T47D (cell line): ENCODE data around the gene FRY.
"Not testable (repeated sequence)": the region's sequence is repeated elsewhere in the genome, so short reads cannot be mapped to it uniquely, and the experiment has no call there.

Source experiments
- DNase-seq, 2 experiments: peaks; one replicate each; pipeline versions ENCODE4 v3.0.0 to v3.0.0-alpha.2; 2011 to 2012; ENCODE audit warnings: low read depth in 1 of 2, low spot score in 1 of 2
- JUND ChIP-seq: IDR thresholded peaks from 2 replicates; pipeline ENCODE4 v1.6.1; 2012; ENCODE audit warnings: low read depth
- in situ Hi-C: cut with HindIII; loops from 2 replicates; pipeline ENCODE4 v1.10.0; 2016; ENCODE audit warnings: low sequenced_read_pairs, low pct_unique_long_range_greater_than_20kb

The FRY gene

DNA sequence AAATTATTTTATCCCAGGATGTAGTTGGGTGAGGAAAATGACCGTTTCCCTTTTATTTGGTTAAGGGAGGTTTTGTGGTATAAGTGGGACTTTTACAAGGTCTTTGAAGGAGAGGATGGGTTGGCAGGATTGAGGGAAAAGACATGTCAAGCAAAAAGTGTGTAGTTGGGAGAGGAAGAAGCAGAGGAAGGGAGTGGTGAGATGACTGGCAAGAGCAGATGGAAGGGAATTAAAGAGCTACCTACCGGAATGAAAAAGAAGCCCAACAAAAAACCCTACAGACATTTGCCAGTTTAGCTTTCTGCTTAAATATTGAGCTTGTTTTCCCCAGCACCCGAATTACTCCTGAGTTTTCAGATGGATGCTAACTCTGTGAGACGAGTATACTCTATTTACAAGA lies 19.6 kb downstream of the FRY start:
- TF ChIP-seq JUND = no peak
- no peak for DNase-seq
- in situ Hi-C loops = no loop called here

DNA sequence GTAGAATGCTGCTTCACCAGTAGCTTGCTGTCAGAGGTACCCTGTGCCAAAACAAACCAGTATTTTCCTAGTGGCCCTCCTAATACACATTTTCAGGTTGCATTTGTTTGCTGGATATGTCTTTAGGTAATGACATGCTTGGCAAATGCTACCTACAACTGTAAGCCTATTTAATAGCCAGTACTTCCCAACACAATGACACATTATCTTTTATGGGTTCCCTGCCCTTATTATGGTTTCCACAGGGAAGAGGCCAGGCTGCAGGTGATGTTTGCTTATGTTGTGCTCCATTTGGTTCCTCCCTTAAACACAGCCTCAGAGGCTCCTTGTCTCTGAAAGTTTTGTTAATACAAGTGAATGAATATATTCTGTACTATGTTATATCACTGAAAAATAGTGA lies 24.7 kb downstream of the FRY start:
- DNase-seq = no peak
- in situ Hi-C loops = no loop called here
- TF ChIP-seq JUND = no peak

DNA sequence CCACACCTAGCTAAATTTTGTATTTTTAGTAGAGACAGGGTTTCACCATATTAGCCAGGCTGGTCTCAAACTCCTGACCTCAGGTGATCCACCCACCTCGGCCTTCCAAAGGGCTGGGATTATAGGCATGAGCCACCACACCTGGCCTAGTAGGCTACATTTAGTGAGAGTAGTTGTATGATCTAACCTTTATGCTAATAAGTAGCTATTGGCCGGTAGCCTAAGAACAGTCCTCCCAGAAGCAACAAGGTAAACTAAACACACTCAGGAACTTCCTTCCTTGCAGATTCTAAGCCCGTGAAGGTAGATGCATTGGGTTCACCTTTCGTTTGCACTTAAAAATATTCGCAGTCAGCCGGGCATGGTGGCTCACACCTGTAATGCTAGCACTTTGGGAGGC lies 25.8 kb downstream of the FRY start:
- in situ Hi-C loops, DNase-seq: not testable (repeated sequence)

DNA sequence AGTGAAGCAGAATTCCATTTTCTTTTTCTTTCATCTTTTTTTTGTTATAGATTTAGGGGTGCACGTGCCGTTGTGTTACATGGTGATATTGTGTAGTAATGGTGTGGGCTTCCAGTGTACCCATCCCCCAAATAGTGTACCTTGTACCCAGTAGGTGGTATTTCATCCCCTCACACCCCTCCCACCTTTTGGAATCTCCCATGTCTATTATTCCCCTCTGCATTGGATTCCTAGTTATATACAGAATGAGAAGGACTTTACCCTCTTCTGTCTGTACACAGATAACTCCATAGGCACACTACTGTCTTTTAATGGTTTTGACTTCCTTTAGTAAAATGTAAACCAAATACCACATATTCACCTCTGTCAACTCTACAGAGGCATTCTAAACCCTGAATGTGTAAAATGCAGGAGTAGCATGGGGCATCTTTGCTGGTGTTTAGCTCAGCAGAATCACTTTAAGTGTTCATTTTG lies 28.0 kb downstream of the FRY start:
- no peak for DNase-seq
- in situ Hi-C loops = no loop called here
- no peak for TF ChIP-seq JUND

DNA sequence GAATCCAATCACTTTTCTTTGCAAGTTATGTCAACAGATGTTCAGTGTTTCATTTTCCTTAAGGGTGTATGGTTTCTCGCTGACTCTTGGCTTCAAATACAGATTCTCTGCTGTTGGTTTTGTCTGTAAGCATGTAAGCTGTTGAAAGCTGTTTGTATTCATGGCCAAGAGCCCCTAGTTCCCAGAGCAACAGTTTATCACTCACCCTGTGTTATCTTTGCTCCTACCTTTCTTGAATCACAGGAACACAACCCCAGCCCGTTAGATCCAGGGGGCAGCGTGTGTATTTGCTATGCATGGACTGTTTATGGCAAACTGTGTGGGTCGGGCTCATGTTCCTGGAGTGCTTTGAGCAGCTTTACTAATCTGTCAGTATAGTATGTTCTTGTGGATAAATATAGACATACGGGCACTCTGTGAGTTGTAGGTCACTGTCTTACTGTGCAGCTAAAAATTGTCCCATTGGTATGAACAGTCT lies 28.9 kb downstream of the FRY start:
- DNase-seq = no peak
- no peak for TF ChIP-seq JUND
- in situ Hi-C loops = no loop called here

GRCh38 chr13:32063619-32064233 lies 32.2 kb downstream of the FRY start:
- in situ Hi-C loops = no loop called here
- TF ChIP-seq JUND = no peak
- DNase-seq = no peak

DNA sequence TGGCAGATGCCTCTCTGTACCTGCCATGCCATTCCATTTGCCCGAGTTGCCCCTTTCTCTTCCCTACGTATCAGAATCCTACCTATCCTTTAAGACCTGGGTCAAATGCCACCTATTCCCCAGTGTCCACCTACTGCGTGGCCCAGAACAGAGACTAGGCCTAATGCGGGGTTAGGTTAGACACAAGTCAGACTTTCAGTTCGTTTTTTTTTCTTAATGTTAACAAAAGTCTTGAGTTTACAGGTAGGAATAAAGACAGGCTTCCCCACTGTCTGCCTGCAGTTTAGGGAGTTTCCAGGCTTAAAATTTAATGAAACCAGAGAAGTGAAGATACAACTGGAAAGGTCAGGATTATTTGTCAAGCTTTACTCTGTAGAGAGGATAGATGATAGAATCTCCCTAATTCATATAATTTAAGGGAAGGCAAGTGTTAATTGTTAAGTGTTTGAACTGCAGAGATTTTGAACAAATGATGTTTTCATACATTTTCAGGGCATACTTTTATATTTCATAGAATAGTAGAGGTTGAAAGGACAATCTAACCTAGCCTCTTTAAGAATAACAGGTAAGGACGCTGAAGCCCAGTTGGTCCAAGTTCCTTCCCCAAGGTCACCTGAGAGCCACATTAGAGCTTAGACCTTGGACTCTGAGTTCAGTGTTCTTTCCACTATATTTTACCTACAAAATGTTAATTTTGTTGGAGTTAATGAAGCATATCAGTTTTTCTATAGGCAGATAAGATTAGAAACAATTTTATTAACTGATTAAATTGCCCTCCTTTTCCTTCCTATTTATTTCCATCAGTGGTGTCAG lies 35.8 kb downstream of the FRY start:
- in situ Hi-C loops = no loop called here
- DNase-seq = no peak
- no peak for TF ChIP-seq JUND

DNA sequence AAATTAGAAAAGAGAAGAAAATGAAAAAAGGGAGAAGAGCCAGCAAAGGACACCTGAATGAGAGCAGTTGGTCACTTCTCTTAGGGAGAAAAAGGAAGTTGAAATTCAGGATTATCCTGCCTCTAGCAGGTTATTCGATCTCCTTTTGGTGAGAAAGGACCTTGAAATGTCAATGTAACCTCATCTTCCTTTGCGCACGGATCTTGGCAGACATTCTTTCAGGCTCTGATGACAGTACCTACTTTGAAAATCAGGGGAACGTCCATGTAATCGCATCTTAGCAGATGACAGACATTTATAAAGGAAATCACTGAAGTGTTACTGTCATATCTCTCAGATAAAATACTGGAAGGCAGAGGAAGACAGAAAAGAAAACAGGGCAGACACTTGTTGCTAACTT lies 36.7 kb downstream of the FRY start:
- in situ Hi-C loops = no loop called here
- no peak for TF ChIP-seq JUND
- DNase-seq = peak in 1 of 2 experiments; percentile 57

DNA sequence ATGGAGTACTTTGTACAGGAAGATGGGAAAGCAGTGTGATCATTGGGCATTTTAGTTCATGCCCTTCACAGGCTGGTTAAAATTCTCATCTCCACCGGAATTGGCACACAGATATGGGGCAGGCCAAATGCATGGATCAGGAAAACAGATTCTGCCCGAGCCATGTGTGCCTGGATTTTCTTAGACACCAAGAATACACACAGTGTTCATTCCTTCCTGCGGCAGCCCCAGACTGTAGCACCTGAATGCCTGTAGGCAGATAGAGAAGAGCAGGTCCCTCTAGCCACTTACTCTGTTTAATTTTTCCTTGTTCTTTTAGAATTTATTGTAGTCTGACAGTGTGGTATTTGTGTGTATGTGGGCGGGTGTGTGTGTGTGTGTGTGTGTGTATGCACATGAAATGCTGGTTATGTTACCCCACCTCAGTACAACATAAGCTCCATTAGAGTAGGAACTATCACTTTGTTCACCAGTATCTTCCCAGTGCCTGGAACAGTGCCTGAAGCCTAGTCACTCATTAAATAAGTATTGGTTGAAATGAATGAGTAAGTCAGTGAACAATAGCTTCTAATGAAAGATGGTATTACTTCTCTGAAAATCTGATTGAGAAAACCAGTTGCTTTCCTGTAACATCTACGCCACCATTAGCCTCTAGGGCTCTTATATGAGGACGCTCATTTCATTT lies 41.7 kb downstream of the FRY start:
- TF ChIP-seq JUND = no peak
- no peak for DNase-seq
- in situ Hi-C loops = no loop called here

DNA sequence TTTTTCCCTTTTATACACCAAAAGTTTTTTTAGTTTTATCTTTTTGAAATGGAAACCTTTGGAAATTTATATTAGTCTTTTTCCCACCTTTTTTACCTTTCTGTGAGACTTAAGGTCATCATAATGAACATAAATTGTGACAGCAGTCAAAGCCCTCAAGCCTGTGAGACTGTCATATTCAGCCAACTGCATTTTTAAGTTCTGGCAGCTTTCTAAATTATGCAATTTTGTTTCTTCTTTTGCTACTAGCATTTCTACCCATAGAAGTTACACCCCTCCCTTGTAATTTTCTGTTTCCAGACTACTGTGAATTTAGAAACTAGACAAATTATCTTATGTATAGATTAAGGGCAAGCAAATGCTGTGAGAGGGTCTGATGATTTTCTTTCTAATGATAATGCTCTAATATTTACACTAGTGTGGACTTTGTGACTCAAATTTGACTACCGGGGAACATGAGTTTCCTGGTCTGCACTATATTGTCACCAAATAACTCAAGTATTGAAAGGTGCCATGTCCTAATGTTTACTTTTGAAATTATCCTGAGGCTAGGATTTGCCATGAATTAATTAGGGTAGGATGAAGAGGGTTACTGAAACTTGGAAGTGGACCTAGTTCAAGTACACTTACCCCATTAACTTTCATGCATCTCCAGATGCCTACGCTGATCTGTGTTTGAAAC lies 43.7 kb downstream of the FRY start:
- DNase-seq = no peak
- in situ Hi-C loops = no loop called here
- no peak for TF ChIP-seq JUND

DNA sequence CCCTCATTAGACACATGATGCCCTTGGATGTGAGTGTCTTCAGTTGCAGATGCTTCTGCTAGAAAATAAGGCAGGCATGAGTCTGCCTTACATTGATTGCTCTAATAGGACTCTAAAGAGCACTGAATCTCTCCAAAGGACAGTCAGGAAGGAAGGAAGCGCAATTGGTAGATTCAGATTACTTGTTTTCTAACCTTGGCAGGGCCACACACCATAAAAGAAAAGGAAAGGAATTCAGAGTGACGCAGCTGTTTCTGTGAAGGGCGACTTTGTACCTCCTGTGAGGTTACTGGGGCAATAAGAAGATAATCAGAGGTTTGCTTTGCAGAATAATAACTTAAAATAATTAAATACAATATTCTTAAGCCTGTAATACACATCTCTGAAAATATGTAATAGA lies 48.0 kb downstream of the FRY start:
- no peak for TF ChIP-seq JUND
- in situ Hi-C loops = no loop called here
- no peak for DNase-seq

DNA sequence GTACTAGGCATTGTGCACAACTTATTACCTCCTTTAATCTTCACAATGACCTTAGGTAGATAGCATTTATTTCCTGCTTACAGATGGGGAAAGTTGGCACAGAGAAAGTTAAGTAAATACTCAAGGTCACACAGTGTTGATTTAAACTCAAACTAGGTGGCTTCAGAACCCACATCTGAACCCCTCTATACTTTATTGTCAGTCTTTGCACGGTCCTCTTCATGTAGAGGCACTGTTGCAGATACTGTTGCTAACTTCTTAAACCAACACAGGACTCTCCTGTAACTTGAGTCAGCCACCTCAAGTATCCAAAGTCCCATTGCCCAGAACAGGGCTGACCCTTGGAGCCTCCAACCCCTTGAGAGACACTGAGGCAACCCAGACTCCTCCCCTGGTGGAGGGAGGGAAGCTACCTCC lies 48.8 kb downstream of the FRY start:
- no peak for TF ChIP-seq JUND
- DNase-seq = no peak
- in situ Hi-C loops = no loop called here
